SK-N-MC (cell line): ENCODE data around the gene RHPN2.

ENCODE experiments used
- DNase-seq: peaks from one replicate; pipeline ENCODE4 v3.0.0-alpha.2; 2011; ENCODE audit warnings: low read depth, low spot score
- H3K27ac ChIP-seq: fragments of 200-600 bp; sonication (generic); 2 replicates; pipeline ENCODE4 v1.5.1; 2016; ENCODE audit warnings: mixed run types
- H3K36me3 ChIP-seq: fragments of 200-600 bp; sonication (generic); 2 replicates; pipeline ENCODE4 v1.6.1; 2017; ENCODE audit warnings: antibody characterized with exemption, low read length, mixed read lengths; ENCODE audit not compliant: insufficient read depth
- H3K4me3 ChIP-seq: fragments of 200-600 bp; sonication (generic); 2 replicates; pipeline ENCODE4 v1.5.1; 2016
- H3K9ac ChIP-seq: fragments of 200-600 bp; sonication (generic); 2 replicates; pipeline ENCODE4 v1.8.0; 2017; ENCODE audit warnings: mixed run types, mixed read lengths; ENCODE audit not compliant: insufficient read length
- H3K9me3 ChIP-seq: fragments of 200-600 bp; sonication (generic); 2 replicates; pipeline ENCODE4 v1.6.1; 2017; ENCODE audit warnings: low read depth, mild to moderate bottlenecking, antibody characterized with exemption, low read length, moderate library complexity, mixed read lengths
- EZH2 ChIP-seq: fragments of 200-600 bp; sonication (generic); IDR thresholded peaks from one replicate; pipeline ENCODE4 v1.6.1; 2017; ENCODE audit warnings: antibody characterized with exemption
- FOXP2 ChIP-seq: optimal IDR thresholded peaks from 2 replicates; pipeline ENCODE3; 2011; ENCODE audit warnings: mild to moderate bottlenecking, moderate library complexity; ENCODE audit not compliant: insufficient read depth; ENCODE audit errors: extremely low read length, control extremely low read depth
- POLR2AphosphoS5 ChIP-seq: IDR thresholded peaks from 2 replicates; pipeline ENCODE4 v1.6.1; 2012; ENCODE audit warnings: mild to moderate bottlenecking, low read depth, low read length, borderline replicate concordance

Gene RHPN2

GRCh38 chr19:32935629-32936028, 129.1 kb downstream of the RHPN2 start:
- no peak overlapping the region for H3K4me3 ChIP-seq
- TF ChIP-seq POLR2AphosphoS5: no peak
- TF ChIP-seq EZH2: no peak
- TF ChIP-seq FOXP2: no peak
- no peak overlapping the region for H3K27ac ChIP-seq
- no peaks in the 10 kb centered on the region for H3K9me3 ChIP-seq
- DNase-seq: no peak
- no peak overlapping the region for H3K9ac ChIP-seq
- no peaks in the 10 kb centered on the region for H3K36me3 ChIP-seq

- no peak for TF ChIP-seq POLR2AphosphoS5
- no peak for TF ChIP-seq FOXP2
- TF ChIP-seq EZH2: no peak
- no peaks in the 10 kb centered on the region for H3K9me3 ChIP-seq
- H3K9ac ChIP-seq: no peak overlapping the region
- no peak for DNase-seq
- H3K4me3 ChIP-seq: no peak overlapping the region
- no peak overlapping the region for H3K27ac ChIP-seq
- peaks cover 9% of the 10 kb centered on the region; the same call in 1 of the 2 replicates for H3K36me3 ChIP-seq
These were observed 131.1 kb downstream of the RHPN2 start for GRCh38 chr19:32933571-32933970.

- no peak overlapping the region for H3K27ac ChIP-seq
- no peaks in the 10 kb centered on the region for H3K9me3 ChIP-seq
- H3K9ac ChIP-seq: no peak overlapping the region
- DNase-seq: no peak
- TF ChIP-seq FOXP2 (no peak), EZH2 (no peak), POLR2AphosphoS5 (no peak)
- peaks cover 15% of the 10 kb centered on the region; the same call in 1 of the 2 replicates for H3K36me3 ChIP-seq
- no peak overlapping the region for H3K4me3 ChIP-seq
These were observed 134.1 kb downstream of the RHPN2 start for GRCh38 chr19:32930567-32930966.

DNA sequence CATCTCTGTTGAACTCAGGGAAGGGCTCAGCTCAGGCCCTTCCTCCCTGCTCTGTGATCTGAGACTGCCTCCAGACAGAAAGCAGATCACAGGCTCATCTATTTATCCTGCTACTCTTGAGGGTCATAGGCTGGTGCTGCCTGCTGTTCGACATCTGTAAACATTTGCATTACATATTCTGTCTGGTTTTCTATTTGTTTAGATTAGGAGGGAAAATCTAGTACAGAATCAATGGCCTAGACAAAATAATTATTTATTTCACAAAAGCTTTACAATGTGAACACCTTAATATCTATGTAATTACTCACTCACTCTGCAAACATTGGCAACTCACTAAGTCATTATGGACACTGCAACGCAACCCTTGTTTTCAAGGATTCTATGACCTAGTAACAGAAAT, 135.9 kb downstream of the RHPN2 start:
- Histone ChIP-seq H3K9ac (no peak overlapping the region), H3K27ac (no peak overlapping the region), H3K9me3 (no peaks in the 10 kb centered on the region), H3K4me3 (no peak overlapping the region), H3K36me3 (peaks cover 15% of the 10 kb centered on the region; the same call in 1 of the 2 replicates)
- TF ChIP-seq EZH2: no peak
- no peak for TF ChIP-seq POLR2AphosphoS5
- no peak for TF ChIP-seq FOXP2
- no peak for DNase-seq
